ENCODE data around the gene NLE1.
"Not testable (repeated sequence)": the region's sequence is repeated elsewhere in the genome, so short reads cannot be mapped to it uniquely, and the experiment has no call there.

NLE1 gene

DNA sequence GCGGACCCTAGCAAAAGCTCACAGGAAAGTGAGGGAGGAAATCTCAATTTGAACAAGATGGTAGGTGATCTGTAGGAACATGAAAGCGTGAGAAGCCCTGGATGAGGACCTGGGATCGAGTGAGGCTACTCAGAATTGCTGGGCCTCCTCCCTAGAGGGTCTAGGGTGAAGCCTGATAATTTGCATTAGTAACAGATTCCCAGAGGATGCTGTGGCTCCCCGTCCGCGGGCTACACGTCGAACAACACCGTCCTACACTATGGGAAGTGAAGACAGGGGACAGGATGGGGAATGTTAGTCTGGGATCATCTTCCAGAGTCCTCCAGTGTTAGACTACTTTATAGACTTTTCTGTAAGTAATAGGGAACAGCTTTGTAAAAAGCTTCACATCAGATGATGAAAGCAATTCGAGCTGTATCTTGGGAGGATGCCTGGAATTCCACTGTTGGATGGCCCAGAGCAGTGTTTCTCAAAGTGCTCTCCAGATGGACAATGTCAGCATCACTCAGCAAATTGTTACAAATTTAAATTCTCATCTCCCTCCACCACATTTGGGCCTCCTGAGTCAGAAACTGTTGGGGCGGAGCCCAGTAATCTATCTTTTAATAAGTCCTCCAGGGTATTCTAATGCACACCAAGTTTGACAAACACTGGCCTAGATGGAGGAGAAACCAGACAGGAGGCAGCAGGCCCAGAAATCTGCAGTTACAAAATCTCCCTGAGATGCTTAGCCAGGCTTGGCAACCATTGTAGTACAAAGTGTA is 14.2 kb downstream of the NLE1 start:
- no peak overlapping the region for H3K27ac Mint-ChIP-seq
- no peaks in the 10 kb centered on the region for H3K4me1 Mint-ChIP-seq (ENCODE audit: low read depth)
- no peak overlapping the region for H3K4me3 Mint-ChIP-seq
- H3K9me3 Mint-ChIP-seq, result no peaks in the 10 kb centered on the region
- peaks cover 11% of the 10 kb centered on the region for H3K36me3 Mint-ChIP-seq (ENCODE audit: low read depth)
- H3K27me3 Mint-ChIP-seq, result no peaks in the 10 kb centered on the region

DNA sequence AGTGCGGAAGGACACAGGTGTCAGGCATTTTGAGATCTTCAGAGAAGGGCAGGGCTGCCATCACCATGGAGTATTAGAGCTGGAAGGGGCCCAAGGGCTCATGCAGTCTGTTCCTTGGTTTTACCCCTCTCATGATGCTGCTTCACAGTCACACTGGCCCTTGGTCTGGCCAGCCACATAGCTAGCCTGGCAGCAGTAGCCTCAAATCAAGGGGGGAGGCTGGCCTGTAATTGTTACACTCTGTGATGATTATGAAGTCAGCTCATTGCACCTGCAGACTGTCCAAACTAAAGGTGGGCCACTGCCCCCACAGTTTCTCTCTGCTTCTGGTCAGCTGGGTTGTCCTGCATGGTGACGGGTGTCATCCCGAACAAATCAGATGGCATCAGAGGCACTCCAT is 20.8 kb downstream of the NLE1 start, which contains the start of gene FNDC8:
FNDC8 (plus strand) TSS at position 301 of the 400 bp plus-strand sequence; CDS start at position 380, 79 bp downstream.
- Mint-ChIP-seq H3K36me3 (ENCODE audit: low read depth) (peaks cover 7% of the 10 kb centered on the region), H3K27ac (no peak within 1 kb of the TSS), H3K27me3 (no peaks in the 10 kb centered on the region), H3K4me3 (no peak within 1 kb of the TSS), H3K4me1 (ENCODE audit: low read depth) (peaks cover 28% of the 10 kb centered on the region), H3K9me3 (no peaks in the 10 kb centered on the region)

DNA sequence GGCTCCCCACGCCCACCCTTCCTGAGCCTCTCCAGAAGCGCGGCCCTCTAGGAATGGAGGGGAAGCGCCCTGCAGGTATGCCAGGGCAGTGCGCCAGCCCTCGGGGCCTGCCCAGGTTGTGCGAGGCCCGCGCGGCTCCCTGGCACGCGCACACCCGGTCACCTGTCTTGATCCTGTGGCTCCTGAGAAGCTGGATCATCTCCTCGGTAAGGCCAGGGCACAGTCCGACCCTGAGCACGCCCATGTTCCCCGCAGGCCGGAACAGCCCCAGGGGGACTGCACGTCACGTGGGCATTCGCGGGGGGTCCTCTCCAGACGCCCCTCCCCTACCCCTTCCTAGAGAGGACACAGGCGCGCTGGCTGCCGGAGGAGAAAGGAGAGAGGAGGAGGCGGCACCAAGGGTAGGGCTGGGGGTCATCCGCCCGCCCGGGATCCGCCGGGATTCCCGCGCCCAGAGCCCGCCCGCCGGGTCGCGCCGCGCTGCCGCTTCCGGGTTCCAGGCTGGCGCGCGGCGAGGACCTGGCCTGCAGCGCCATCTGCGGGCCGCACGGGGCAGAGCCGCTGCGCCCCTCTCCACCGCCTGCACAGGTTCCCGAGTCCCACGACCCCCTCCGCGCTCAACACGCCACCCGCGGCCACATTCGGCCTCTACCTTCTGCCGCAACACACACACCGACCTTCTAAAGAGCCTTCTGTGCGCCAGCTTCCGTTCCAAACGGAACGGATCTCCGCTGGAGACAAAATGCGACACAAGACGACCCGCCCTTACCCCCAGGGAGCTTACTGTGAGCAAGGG is 22.5 kb downstream of the NLE1 start, which contains the start of gene RAD51D:
RAD51D (minus strand) TSS at position 491 of the 796 bp plus-strand sequence; CDS start at position 244, 247 bp downstream.
- Mint-ChIP-seq H3K4me1 (ENCODE audit: low read depth) (peaks cover 39% of the 10 kb centered on the region), H3K9me3 (no peaks in the 10 kb centered on the region), H3K27ac (peak within 1 kb of the TSS; percentile 86), H3K27me3 (no peaks in the 10 kb centered on the region), H3K36me3 (ENCODE audit: low read depth) (peaks cover 23% of the 10 kb centered on the region), H3K4me3 (peak within 1 kb of the TSS; percentile 89)

DNA sequence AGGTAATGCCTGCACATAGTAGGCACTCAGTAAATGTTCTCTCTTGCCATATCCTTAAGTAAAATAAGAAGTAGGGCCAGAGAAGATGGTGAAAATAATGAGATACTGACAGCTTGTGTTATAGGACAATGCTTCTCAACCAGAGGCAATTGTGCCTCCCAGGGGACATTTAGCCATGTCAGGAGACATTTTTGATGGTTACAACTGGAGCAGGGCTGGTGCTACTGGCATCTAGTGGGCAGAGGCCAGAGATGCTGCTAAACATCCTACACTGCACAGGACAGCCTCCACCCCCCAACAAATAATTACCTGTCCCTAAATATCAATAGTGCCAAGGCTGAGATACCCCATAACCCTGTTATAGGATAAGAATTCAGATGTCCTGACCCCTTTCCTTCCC is 24.1 kb downstream of the NLE1 start:
- H3K27ac Mint-ChIP-seq, result peak overlapping the region; percentile 86
- H3K9me3 Mint-ChIP-seq, result no peaks in the 10 kb centered on the region
- H3K27me3 Mint-ChIP-seq, result no peaks in the 10 kb centered on the region
- peaks cover 23% of the 10 kb centered on the region for H3K36me3 Mint-ChIP-seq (ENCODE audit: low read depth)
- peak overlapping the region; percentile 89 for H3K4me3 Mint-ChIP-seq
- H3K4me1 Mint-ChIP-seq (ENCODE audit: low read depth), result peaks cover 39% of the 10 kb centered on the region

DNA sequence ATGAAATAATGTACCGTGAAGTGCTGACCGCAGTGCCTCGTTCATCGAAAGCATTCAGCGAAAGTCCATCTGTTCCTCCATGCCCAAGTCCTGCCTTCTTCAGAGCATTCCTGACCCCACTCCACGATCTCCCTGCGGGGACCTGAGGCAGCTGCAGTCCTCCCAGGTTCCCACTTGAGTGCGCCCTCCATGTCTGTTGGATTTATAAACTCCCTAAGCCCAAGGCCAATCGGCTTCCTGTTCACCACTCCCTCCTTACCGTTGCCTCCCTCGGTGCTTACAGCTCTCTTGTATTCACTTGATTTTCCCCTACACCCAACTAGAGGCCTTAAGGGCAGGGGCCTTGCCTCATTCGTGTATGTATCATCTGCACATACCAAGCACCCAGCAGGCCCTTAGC is 25.3 kb downstream of the NLE1 start:
- H3K27ac Mint-ChIP-seq, result no peak overlapping the region
- peaks cover 39% of the 10 kb centered on the region for H3K4me1 Mint-ChIP-seq (ENCODE audit: low read depth)
- H3K36me3 Mint-ChIP-seq (ENCODE audit: low read depth), result peaks cover 23% of the 10 kb centered on the region
- no peaks in the 10 kb centered on the region for H3K9me3 Mint-ChIP-seq
- no peak overlapping the region for H3K4me3 Mint-ChIP-seq
- no peaks in the 10 kb centered on the region for H3K27me3 Mint-ChIP-seq

DNA sequence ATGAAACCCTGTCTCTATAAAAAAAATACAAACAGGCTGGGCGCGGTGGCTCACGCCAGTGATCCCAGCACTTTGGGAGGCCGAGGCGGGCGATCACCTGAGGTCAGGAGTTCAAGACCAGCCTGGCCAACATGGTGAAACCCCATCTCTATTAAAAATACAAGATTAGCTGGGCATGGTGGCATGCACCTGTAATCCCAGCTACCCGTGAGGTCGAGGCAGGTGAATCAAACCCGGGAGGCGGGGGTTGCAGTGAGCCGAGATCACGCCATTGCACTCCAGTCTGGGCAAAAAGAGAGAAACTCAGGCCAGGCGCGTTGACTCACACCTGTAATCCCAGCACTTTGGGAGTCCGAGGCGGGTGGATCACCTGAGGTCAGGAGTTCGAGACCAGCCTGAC is 31.3 kb downstream of the NLE1 start:
- H3K4me1 Mint-ChIP-seq (ENCODE audit: low read depth); H3K27ac Mint-ChIP-seq; H3K27me3 Mint-ChIP-seq; H3K4me3 Mint-ChIP-seq; H3K9me3 Mint-ChIP-seq: not testable (repeated sequence)
- H3K36me3 Mint-ChIP-seq (ENCODE audit: low read depth), result peaks cover 30% of the 10 kb centered on the region

DNA sequence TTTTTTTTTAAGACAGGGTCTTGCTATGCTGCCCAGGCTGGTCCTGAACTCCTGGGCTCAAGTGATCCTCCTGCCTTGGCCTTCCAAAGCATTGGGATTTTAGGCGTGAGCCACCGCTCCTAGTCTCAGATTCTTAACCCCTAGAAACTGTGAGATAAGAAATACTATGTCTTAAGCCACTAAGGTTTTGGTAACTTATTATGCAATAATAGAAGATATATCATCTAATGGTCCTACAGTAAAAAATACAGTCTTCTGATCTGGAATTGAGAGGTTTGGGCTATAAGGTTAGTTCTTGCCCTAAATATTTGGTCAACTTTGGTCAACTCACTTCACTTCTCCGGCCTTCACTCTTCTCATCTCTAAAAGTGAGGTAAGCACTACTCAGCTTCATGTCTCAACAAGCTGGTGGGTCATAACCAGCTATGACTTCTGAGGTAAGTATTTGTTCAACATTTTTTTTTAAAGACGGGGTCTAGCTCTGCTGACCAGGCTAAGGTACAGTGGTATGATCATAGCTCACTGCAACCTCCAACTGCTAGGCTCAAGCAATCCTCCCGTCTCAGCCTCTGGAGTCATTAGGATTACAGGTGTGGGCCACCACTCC is 37.2 kb downstream of the NLE1 start:
- H3K36me3 Mint-ChIP-seq (ENCODE audit: low read depth), result peaks cover 58% of the 10 kb centered on the region
- no peaks in the 10 kb centered on the region for H3K9me3 Mint-ChIP-seq
- H3K27ac Mint-ChIP-seq, result no peak overlapping the region
- peaks cover 3% of the 10 kb centered on the region for H3K4me1 Mint-ChIP-seq (ENCODE audit: low read depth)
- H3K27me3 Mint-ChIP-seq, result no peaks in the 10 kb centered on the region
- no peak overlapping the region for H3K4me3 Mint-ChIP-seq

DNA sequence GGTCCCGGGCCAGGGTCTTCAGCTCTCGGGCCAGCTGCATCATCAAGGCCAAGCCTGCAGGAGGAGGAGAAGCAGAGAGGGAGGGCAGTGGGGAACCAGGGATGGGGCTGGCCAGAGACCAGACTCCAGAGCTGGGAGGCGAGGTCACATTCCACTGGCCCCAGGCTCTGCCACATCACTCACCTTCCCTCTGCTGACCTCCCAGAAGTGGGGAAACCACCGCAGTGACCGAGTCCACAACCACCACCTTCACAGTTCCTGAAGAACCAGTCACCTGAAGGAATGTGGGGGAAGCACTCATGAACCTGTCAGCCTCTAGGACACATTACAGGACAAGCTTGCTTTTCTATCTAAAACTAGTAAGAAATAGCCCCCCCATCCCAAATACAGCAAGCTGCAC is 38.8 kb downstream of the NLE1 start:
- Mint-ChIP-seq H3K36me3 (ENCODE audit: low read depth) (peaks cover 65% of the 10 kb centered on the region), H3K9me3 (no peaks in the 10 kb centered on the region), H3K27ac (no peak overlapping the region)

DNA sequence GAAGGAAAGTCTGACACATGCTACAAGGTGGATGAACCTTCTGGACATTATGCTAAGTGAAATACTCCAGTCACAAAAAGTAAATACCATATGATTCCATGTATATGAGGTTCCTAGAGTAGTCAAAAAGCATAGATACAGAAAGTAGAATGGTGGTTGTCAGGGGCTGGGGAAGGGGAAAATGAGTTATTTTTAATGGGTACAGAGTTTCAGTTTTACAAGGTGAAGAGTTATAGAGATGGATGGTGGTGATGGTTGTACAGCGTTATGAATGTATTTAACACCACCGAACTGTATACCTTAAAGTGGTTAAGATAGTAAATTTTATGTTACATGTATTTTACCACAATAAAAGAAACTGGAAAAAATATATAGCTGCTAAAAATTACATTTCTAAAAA is 40.4 kb downstream of the NLE1 start:
- H3K4me3 Mint-ChIP-seq, result no peak overlapping the region
- no peak overlapping the region for H3K27ac Mint-ChIP-seq
- H3K4me1 Mint-ChIP-seq (ENCODE audit: low read depth), result peaks cover 8% of the 10 kb centered on the region
- H3K9me3 Mint-ChIP-seq, result no peaks in the 10 kb centered on the region
- H3K27me3 Mint-ChIP-seq, result no peaks in the 10 kb centered on the region
- peaks cover 65% of the 10 kb centered on the region for H3K36me3 Mint-ChIP-seq (ENCODE audit: low read depth)

More for the DNA sequence above, 38.8 kb downstream of the NLE1 start:
- Mint-ChIP-seq H3K4me3 (no peak overlapping the region), H3K4me1 (ENCODE audit: low read depth) (peaks cover 3% of the 10 kb centered on the region), H3K27me3 (no peaks in the 10 kb centered on the region)

DNA sequence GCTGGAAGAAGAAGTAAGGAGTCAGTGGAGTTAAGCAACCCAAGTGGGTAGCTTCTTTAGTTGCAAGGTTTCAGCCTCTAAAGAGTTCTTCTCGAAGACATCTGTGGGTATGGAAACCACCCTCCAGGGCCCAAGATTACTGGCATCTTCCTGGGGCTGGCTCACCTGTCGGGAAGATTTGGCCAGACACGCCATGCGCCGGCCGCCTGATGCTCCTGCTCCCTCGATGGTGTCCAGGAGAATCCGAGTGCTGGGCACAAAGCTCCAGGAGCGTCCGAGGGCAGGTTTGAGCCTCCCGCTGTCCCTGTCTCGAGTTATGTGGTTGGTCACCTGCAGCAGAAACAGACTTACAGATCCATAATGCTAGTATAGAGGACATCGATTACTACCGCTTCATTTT is 41.1 kb downstream of the NLE1 start:
- Mint-ChIP-seq H3K4me3 (no peak overlapping the region), H3K4me1 (ENCODE audit: low read depth) (peaks cover 8% of the 10 kb centered on the region), H3K36me3 (ENCODE audit: low read depth) (peaks cover 58% of the 10 kb centered on the region), H3K27me3 (no peaks in the 10 kb centered on the region), H3K9me3 (no peaks in the 10 kb centered on the region), H3K27ac (no peak overlapping the region)

DNA sequence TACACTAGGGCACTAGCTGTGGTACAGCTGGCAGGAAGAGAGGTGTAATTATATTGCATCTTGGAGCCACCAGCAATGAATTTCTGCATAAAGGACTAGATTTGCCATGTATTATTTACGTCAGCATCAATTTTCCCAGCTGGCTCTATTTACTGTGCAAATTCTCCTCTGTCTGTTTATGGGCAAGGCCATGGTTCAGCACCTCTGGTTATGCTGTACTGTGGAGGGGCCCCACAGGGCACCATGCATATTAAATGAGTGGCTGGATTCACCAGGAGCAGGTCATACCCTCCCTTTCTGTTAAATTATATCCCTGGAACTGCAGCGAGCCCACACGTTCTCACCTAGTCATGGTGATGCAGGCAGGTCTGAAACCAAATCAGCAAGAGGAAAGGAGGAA is 42.2 kb downstream of the NLE1 start:
- Mint-ChIP-seq H3K27ac (no peak overlapping the region), H3K27me3 (no peaks in the 10 kb centered on the region), H3K9me3 (no peaks in the 10 kb centered on the region), H3K4me1 (ENCODE audit: low read depth) (peaks cover 8% of the 10 kb centered on the region), H3K4me3 (no peak overlapping the region), H3K36me3 (ENCODE audit: low read depth) (peaks cover 47% of the 10 kb centered on the region)

DNA sequence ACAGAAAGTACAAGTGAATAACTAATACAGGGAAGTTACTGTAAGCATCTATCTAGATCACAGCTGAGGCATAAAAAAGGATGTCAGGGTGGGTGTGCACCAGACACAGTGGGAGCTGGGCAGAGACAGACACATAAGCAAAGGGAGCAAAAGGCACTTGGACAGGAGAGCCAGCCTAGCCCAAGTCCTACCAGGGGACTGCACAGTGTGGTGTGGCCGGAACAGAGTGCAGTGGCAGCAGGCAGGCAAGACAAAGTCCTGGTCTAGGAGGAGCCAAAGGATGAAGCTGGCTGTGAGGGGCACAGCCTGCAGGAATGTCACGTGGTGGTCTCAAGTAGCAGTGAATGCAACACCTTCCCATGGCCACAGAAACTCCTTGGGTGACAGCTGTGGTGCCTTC is 44.3 kb downstream of the NLE1 start:
- no peak overlapping the region for H3K27ac Mint-ChIP-seq
- peaks cover 40% of the 10 kb centered on the region for H3K36me3 Mint-ChIP-seq (ENCODE audit: low read depth)
- no peak overlapping the region for H3K4me3 Mint-ChIP-seq
- no peaks in the 10 kb centered on the region for H3K9me3 Mint-ChIP-seq
- no peaks in the 10 kb centered on the region for H3K27me3 Mint-ChIP-seq
- H3K4me1 Mint-ChIP-seq (ENCODE audit: low read depth), result peaks cover 8% of the 10 kb centered on the region

DNA sequence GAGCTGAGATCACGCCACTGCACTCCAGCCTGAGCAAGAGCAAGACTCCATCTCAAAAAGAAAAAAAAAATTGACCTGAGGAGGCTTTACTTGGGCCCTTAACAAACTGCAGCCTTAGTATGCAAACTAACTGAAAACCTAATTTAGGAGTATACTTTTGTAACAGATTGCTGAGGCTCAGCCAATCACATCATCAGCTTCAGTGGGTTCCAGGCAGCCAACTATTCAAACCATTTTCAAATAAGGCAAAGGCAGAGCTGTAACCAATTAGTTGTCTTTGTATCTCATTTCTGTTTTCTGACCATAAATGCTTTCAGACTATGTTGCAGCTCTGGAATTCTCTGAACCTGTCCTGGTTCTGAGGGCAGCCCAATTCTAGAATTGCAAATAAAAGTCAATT is 46.4 kb downstream of the NLE1 start:
- Mint-ChIP-seq H3K9me3 (no peaks in the 10 kb centered on the region), H3K4me1 (ENCODE audit: low read depth) (peaks cover 12% of the 10 kb centered on the region), H3K36me3 (ENCODE audit: low read depth) (peaks cover 24% of the 10 kb centered on the region), H3K27ac (no peak overlapping the region), H3K4me3 (no peak overlapping the region), H3K27me3 (no peaks in the 10 kb centered on the region)

DNA sequence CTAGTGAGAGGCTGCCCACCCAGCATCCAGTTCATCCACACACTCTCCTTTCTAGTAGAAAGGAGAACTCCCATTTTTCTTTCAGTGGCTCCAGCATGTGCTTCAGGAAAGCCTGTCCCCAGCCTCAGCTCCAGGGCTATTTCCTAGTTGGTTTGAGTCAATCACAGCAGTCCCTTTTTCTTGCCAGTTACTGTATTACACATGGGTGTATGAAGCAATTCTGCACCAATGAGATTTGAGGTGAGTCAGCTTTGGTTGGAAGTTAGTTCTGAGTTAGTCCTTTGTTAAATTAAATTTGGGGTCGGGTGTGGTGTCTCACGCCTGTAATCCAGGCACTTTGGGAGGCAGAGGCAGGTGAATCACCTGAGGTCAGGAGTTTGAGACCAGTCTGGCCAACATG is 47.2 kb downstream of the NLE1 start:
- Mint-ChIP-seq H3K27me3 (no peaks in the 10 kb centered on the region), H3K4me1 (ENCODE audit: low read depth) (peaks cover 17% of the 10 kb centered on the region), H3K4me3 (no peak overlapping the region), H3K9me3 (no peaks in the 10 kb centered on the region), H3K36me3 (ENCODE audit: low read depth) (peaks cover 16% of the 10 kb centered on the region), H3K27ac (no peak overlapping the region)

DNA sequence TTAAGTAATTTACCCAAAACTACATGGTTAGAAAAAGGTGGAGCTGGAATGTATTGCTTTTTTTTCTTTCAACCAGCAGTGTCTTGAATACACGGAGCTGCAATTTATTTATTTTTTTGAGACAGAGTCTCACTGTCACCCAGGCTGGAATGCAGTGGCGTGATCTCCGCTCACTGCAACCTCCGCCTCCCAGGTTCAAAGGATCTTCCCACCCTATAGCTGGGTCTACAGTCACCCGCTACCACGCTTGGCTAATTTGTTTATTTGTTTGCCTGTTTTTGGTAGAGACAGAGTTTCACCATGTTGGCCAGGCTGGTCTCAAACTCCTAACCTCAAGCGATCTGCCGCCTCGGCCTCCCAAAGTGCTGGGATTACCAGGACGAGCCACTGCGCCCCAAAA is 51.4 kb downstream of the NLE1 start:
- peaks cover 47% of the 10 kb centered on the region for H3K4me1 Mint-ChIP-seq (ENCODE audit: low read depth)
- not testable (repeated sequence) for H3K27me3 Mint-ChIP-seq; H3K36me3 Mint-ChIP-seq (ENCODE audit: low read depth); H3K9me3 Mint-ChIP-seq
- peak overlapping the region; percentile 93 for H3K27ac Mint-ChIP-seq
- peak overlapping the region; percentile 13 for H3K4me3 Mint-ChIP-seq
